GM12878 (cell line): ENCODE data around the gene STARD5. TPM values are rescaled to one million over a fixed set of nuclear protein-coding genes. Genes with fewer than 3 reads are reported as not detected.

Experiments
- ATAC-seq: fragments of 200-7000 bp; cut with Tn5 transposase; 3 replicates; pipeline ENCODE4 v1.9.1; 2020; ENCODE audit warnings: mild to moderate bottlenecking, moderate library complexity
- BruUV-seq: library from RNA; stranded (reverse); fragments of 400-500 nt; replicated peaks from 2 replicates; lab custom pipeline; 2021; lab: Mats Ljungman, UMichigan
- CTCF ChIA-PET: fragments of 300-600 bp; sonication (Branson Sonifier 250); formaldehyde crosslinking; extraction: SDS; loops from one replicate; lab custom pipeline; 2021; ENCODE audit warnings: inconsistent platforms; lab: Yijun Ruan, JAX
- POLR2A ChIA-PET: fragments of 350-600 bp; formaldehyde crosslinking; extraction: SDS; loops from one replicate; lab custom pipeline; 2021; ENCODE audit warnings: inconsistent platforms; lab: Charles Lee
- RAD21 ChIA-PET: fragments of 300-600 bp; sonication (Branson Sonifier 250); formaldehyde crosslinking; loops from one replicate; lab custom pipeline; 2023; ENCODE audit warnings: antibody characterized with exemption; ENCODE audit not compliant: unreplicated experiment; lab: Charles Lee
- SMC1A ChIA-PET: fragments of 300-600 bp; sonication (Branson Sonifier 250); formaldehyde crosslinking; loops from one replicate; lab custom pipeline; 2023; ENCODE audit not compliant: unreplicated experiment, uncharacterized antibody; lab: Charles Lee
- DNase-seq: peaks from one replicate; pipeline ENCODE4 v3.0.0-alpha.2; 2011; ENCODE audit warnings: low read depth, low spot score
- FAIRE-seq: peaks from 3 replicates; lab custom pipeline; 2011; peaks lifted over from hg19 to GRCh38; lab: Jason Lieb, UNC
- H2AFZ ChIP-seq: 2 replicates; pipeline ENCODE4 v1.6.0; 2011; ENCODE audit warnings: low read depth, low read length, control low read depth; ENCODE audit not compliant: control insufficient read depth
- H3K27ac ChIP-seq: 2 replicates; pipeline ENCODE4 v1.5.1; 2011; ENCODE audit warnings: control low read depth; ENCODE audit not compliant: control insufficient read depth, insufficient read depth
- H3K27me3 ChIP-seq, 2 experiments: replicated peaks in 1 of 2; 2 replicates each; pipeline versions ENCODE4 v1.6.0 to v1.6.1; 2011; ENCODE audit warnings: low read length in 1 of 2; ENCODE audit not compliant: control insufficient read depth in 2 of 2, insufficient read depth in 2 of 2
- H3K36me3 ChIP-seq, 2 experiments: 2 replicates each; pipeline ENCODE4 v1.5.1; 2011; ENCODE audit warnings: low read length in 1 of 2; ENCODE audit not compliant: control insufficient read depth in 2 of 2, insufficient read depth in 2 of 2
- H3K4me1 ChIP-seq: 2 replicates; pipeline ENCODE4 v1.6.1; 2011; ENCODE audit warnings: mild to moderate bottlenecking, low read length, moderate library complexity, mixed read lengths; ENCODE audit not compliant: control insufficient read depth, insufficient read depth
- H3K4me2 ChIP-seq: 2 replicates; pipeline ENCODE4 v1.6.0; 2011; ENCODE audit warnings: control low read depth; ENCODE audit not compliant: control insufficient read depth, insufficient read depth
- H3K4me3 ChIP-seq: fragments of 200-600 bp; sonication (generic); 2 replicates; pipeline ENCODE4 v1.5.1; 2016
- H3K79me2 ChIP-seq: 2 replicates; pipeline ENCODE4 v1.6.0; 2011; ENCODE audit warnings: low read length; ENCODE audit not compliant: control insufficient read depth, insufficient read depth
- H3K9ac ChIP-seq: 2 replicates; pipeline ENCODE4 v1.8.0; 2011; ENCODE audit warnings: low read length, control low read depth, mixed read lengths; ENCODE audit not compliant: control insufficient read depth, insufficient read depth
- H3K9me3 ChIP-seq: replicated peaks from 3 replicates; pipeline ENCODE4 v1.5.1; 2011; ENCODE audit warnings: mild to moderate bottlenecking, low read length; ENCODE audit not compliant: control insufficient read depth, insufficient read depth
- H4K20me1 ChIP-seq: 2 replicates; pipeline ENCODE4 v1.6.0; 2011; ENCODE audit not compliant: control insufficient read depth, insufficient read depth
- BHLHE40 ChIP-seq, 2 experiments: fragments of 450-650 bp in 1 of 2; IDR thresholded peaks; 2 replicates each; pipeline ENCODE4 v1.6.1; 2011 to 2017; ENCODE audit warnings: low read depth in 2 of 2, borderline replicate concordance in 1 of 2, improper control_type of control experiment in 1 of 2, low read length in 1 of 2, mild to moderate bottlenecking in 1 of 2
- MXI1 ChIP-seq: fragments of 150-350 bp; IDR thresholded peaks from 2 replicates; pipeline ENCODE4 v1.6.1; 2011; ENCODE audit warnings: low read depth, mild to moderate bottlenecking, inconsistent platforms, low read length, improper control_type of control experiment
- NFYA ChIP-seq: IDR thresholded peaks from 2 replicates; pipeline ENCODE4 v1.6.1; 2011; ENCODE audit warnings: low read depth, mild to moderate bottlenecking, low read length, improper control_type of control experiment, borderline replicate concordance
- NR2C1 ChIP-seq: fragments of 450-650 bp; IDR thresholded peaks from 2 replicates; pipeline ENCODE4 v1.6.1; 2017; ENCODE audit warnings: antibody characterized with exemption, mild to moderate bottlenecking, moderate library complexity
- NR2C2 ChIP-seq: IDR thresholded peaks from 2 replicates; pipeline ENCODE4 v1.6.1; 2011; ENCODE audit warnings: borderline replicate concordance, low read depth; ENCODE audit not compliant: control insufficient read depth, insufficient read length
- POLR2AphosphoS5 ChIP-seq: IDR thresholded peaks from 2 replicates; pipeline ENCODE4 v1.6.1; 2011; ENCODE audit warnings: mild to moderate bottlenecking, low read length, inconsistent platforms
- RB1 ChIP-seq: fragments of 450-650 bp; formaldehyde crosslinking; IDR thresholded peaks from 2 replicates; pipeline ENCODE4 v1.6.1; 2017; ENCODE audit warnings: mild to moderate bottlenecking, borderline replicate concordance
- RBBP5 ChIP-seq: fragments of 200-600 bp; sonication (generic); conservative IDR thresholded peaks from 2 replicates; pipeline ENCODE4 v1.6.1; 2016
- SIX5 ChIP-seq: IDR thresholded peaks from 2 replicates; pipeline ENCODE4 v1.6.1; 2011; ENCODE audit warnings: mild to moderate bottlenecking, low read depth, low read length, moderate library complexity; ENCODE audit not compliant: severe bottlenecking
- SMAD5 ChIP-seq: IDR thresholded peaks from 2 replicates; pipeline ENCODE4 v1.6.1; 2016; ENCODE audit warnings: antibody characterized with exemption, low read depth
- ZNF274 ChIP-seq: IDR thresholded peaks from one replicate; pipeline ENCODE4 v1.8.0; 2011; ENCODE audit not compliant: insufficient read length, insufficient read depth
- ZSCAN29 ChIP-seq: fragments of 450-650 bp; IDR thresholded peaks from 2 replicates; pipeline ENCODE4 v1.6.1; 2017; ENCODE audit warnings: mild to moderate bottlenecking, moderate library complexity
- WGBS: methylation state at CpG from one replicate; pipeline ENCODE4 v1.1.6; 2016; ENCODE audit warnings: low lambda C conversion rate; ENCODE audit not compliant: insufficient replicate concordance, insufficient coverage; ENCODE audit errors: missing lambda C conversion rate; 5-methylcytosine and 5-hydroxymethylcytosine counted together
- in situ Hi-C: fragments of 300-500 bp; cut with MboI; formaldehyde crosslinking; loops from 9 replicates; pipeline ENCODE4 v1.14.3; 2018; ENCODE audit warnings: mixed read lengths
- intact Hi-C: fragments of 100-400 bp; cut with micrococcal nuclease; formaldehyde crosslinking; loops from one replicate; pipeline ENCODE4 v1.14.2; 2022; ENCODE audit not compliant: unreplicated experiment
- polyA plus RNA-seq, 11 experiments: library from polyadenylated mRNA; depleted of rRNA in 4 of 11; unstranded in 6 of 11; stranded (reverse) in 5 of 11; fragments of >200 nt; fragmentation: Nextera tagmentation in 4 of 11; fragmentation: Illumina TruSeq in 1 of 11; extraction: Ambion mirVana in 4 of 11; extraction: Trizol in 1 of 11; gene quantifications; 1 replicate in 1 of 11; 2 replicates in 10 of 11; pipeline versions ENCODE4 v1.2.1 to v1.2.3, GENCODE V29; 2011 to 2016; ENCODE audit warnings: inconsistent platforms in 2 of 11, missing spikeins in 2 of 11, low read depth in 1 of 11
- total RNA-seq, 4 experiments: library from RNA; depleted of rRNA in 3 of 4; stranded (reverse); fragments of >200 nt in 3 of 4; fragmentation: Illumina TruSeq in 1 of 4; extraction: Trizol in 1 of 4; gene quantifications; 2 replicates each; pipeline versions ENCODE4 v1.2.1 to v1.2.3, GENCODE V29; 2013 to 2021
- TF ChIP-seq, protein P1 (sequence below): fragments of 450-650 bp; formaldehyde crosslinking; IDR thresholded peaks from 2 replicates; pipeline ENCODE4 v1.4.0; 2022; ENCODE audit warnings: mild to moderate bottlenecking, moderate library complexity
- TF ChIP-seq, protein P2 (sequence below): fragments of 450-650 bp; conservative IDR thresholded peaks from 2 replicates; pipeline ENCODE4 v1.6.1; 2017; ENCODE audit warnings: mild to moderate bottlenecking, moderate library complexity

The STARD5 gene
- total and polyA plus RNA-seq, 10 of the 15 experiments (the other 5 are each of a cell fraction or from before 2014, with no cell fraction given), result 2.3 to 9.4 (median 4.7) TPM

GRCh38 chr15:81317642-81318017, 6.3 kb downstream of the STARD5 start:
- H3K36me3 ChIP-seq, result peaks cover 2 to 20% of the 10 kb centered on the region in 2 experiments; a peak in 2 of 4 replicates
- SMC1A ChIA-PET, result interaction anchor here (0.9 to 2.5 kb wide), 4 partner anchors 10 to 24 kb away, joined by 3 to 13 read pairs (median 6); no protein-coding TSS in a partner anchor
- RAD21 ChIA-PET, result interaction anchor here (1.2 to 2.1 kb wide), 3 partner anchors 16 to 43 kb away, joined by 3 to 7 read pairs (median 6); no protein-coding TSS in a partner anchor
- H3K27me3 ChIP-seq, result no peaks in the 10 kb centered on the region
- POLR2A ChIA-PET, result interaction anchor here (0.7 to 1.4 kb wide), 4 partner anchors 16 to 27 kb away, joined by 3 to 6 read pairs (median 3); no protein-coding TSS in a partner anchor
- H2AFZ ChIP-seq, result no peak overlapping the region
- ATAC-seq (no peak), FAIRE-seq (no peak), DNase-seq (no peak)
- H4K20me1 ChIP-seq, result no peaks in the 10 kb centered on the region
- H3K4me1 ChIP-seq, result peaks cover 35% of the 10 kb centered on the region
- BruUV-seq, result no TSS peak
- 0 out of 2 replicates have a peak, but pooled peaks cover 1% of the 10 kb centered on the region for H3K79me2 ChIP-seq
- no peak overlapping the region for H3K9ac ChIP-seq
- TF ChIP-seq ZSCAN29 (no peak), NR2C2 (no peak), SMAD5 (no peak), BHLHE40 (IDR thresholded peaks at IDR 0.05; ENCODE audit: borderline replicate concordance in 1 of 2, low read depth in 2 of 2, low read length in 1 of 2) (no peak), SIX5 (no peak), NR2C1 (no peak), NFYA (no peak), RB1 (no peak), ZNF274 (no peak), POLR2AphosphoS5 (no peak), MXI1 (no peak), RBBP5 (no peak)
- TF ChIP-seq, protein P1, sequence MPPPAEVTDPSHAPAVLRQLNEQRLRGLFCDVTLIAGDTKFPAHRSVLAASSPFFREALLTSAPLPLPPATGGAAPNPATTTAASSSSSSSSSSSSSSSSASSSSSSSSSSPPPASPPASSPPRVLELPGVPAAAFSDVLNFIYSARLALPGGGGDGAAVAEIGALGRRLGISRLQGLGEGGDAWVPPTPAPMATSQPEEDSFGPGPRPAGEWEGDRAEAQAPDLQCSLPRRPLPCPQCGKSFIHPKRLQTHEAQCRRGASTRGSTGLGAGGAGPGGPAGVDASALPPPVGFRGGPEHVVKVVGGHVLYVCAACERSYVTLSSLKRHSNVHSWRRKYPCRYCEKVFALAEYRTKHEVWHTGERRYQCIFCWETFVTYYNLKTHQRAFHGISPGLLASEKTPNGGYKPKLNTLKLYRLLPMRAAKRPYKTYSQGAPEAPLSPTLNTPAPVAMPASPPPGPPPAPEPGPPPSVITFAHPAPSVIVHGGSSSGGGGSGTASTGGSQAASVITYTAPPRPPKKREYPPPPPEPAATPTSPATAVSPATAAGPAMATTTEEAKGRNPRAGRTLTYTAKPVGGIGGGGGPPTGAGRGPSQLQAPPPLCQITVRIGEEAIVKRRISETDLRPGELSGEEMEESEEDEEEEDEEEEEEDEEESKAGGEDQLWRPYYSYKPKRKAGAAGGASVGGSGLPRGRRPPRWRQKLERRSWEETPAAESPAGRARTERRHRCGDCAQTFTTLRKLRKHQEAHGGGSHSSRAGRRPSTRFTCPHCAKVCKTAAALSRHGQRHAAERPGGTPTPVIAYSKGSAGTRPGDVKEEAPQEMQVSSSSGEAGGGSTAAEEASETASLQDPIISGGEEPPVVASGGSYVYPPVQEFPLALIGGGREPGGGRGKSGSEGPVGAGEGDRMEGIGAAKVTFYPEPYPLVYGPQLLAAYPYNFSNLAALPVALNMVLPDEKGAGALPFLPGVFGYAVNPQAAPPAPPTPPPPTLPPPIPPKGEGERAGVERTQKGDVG (CRISPR knock-in tag), result no peak
- TF ChIP-seq, protein P2, sequence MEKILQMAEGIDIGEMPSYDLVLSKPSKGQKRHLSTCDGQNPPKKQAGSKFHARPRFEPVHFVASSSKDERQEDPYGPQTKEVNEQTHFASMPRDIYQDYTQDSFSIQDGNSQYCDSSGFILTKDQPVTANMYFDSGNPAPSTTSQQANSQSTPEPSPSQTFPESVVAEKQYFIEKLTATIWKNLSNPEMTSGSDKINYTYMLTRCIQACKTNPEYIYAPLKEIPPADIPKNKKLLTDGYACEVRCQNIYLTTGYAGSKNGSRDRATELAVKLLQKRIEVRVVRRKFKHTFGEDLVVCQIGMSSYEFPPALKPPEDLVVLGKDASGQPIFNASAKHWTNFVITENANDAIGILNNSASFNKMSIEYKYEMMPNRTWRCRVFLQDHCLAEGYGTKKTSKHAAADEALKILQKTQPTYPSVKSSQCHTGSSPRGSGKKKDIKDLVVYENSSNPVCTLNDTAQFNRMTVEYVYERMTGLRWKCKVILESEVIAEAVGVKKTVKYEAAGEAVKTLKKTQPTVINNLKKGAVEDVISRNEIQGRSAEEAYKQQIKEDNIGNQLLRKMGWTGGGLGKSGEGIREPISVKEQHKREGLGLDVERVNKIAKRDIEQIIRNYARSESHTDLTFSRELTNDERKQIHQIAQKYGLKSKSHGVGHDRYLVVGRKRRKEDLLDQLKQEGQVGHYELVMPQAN, result no peak
- in situ Hi-C loops (no loop called here), intact Hi-C loops (no loop called here)
- peak overlapping the region; percentile 57 for H3K4me2 ChIP-seq
- WGBS, result 57% methylated on average over 6 of the region's 6 CpGs
- no peaks in the 10 kb centered on the region for H3K9me3 ChIP-seq
- H3K4me3 ChIP-seq, result no peak overlapping the region
- CTCF ChIA-PET, result interaction anchor here (1.0 kb wide), 1 partner anchor 52 kb away, joined by 3 read pairs; no protein-coding TSS in a partner anchor
- no peak overlapping the region; the same call in 1 of the 2 replicates for H3K27ac ChIP-seq
